ENCODE data around the gene RBKS. TPM values are rescaled to one million over a fixed set of nuclear protein-coding genes. Genes with fewer than 3 reads are reported as not detected.
A peak's percentile ranks its signal among the peaks of the same experiment; 100 is the strongest.
"Not testable (repeated sequence)": the region's sequence is repeated elsewhere in the genome, so short reads cannot be mapped to it uniquely, and the experiment has no call there.

The RBKS gene
- total RNA-seq, 4 donors from 2014 or later = 0.63 to 5.8 (median 2.5) TPM

GRCh38 chr2:27754138-27754588 is 136.0 kb downstream of the RBKS start:
- no peak overlapping the region for H3K4me3 ChIP-seq
- H3K9me3 ChIP-seq = no peaks in the 10 kb centered on the region
- no peaks in the 10 kb centered on the region for H3K36me3 ChIP-seq
- no peaks in the 10 kb centered on the region for H3K27me3 ChIP-seq
- H3K27ac ChIP-seq (replicated peaks in 1 of 4) = no peak overlapping the region
- intact Hi-C loops (cut with DNase I) = loop anchor here (10.0 kb wide), 1 partner anchor 701 kb away; no protein-coding TSS in a partner anchor
- DNase-seq (ENCODE audit: extremely low spot score) = no peak
- peaks cover 0 to 11% (median 6%) of the 10 kb centered on the region in 4 donors for H3K4me1 ChIP-seq
- WGBS = 28% methylated on average over 4 of the region's 4 CpGs
- peak; percentile 68 to 91 (median 91) for TF ChIP-seq CTCF (IDR thresholded peaks at IDR 0.05)
- TF ChIP-seq POLR2AphosphoS5 (IDR thresholded peaks at IDR 0.05) = peak; percentile 33 to 64
- no peak for TF ChIP-seq POLR2A (IDR thresholded peaks at IDR 0.05; ENCODE audit: low read depth)
- no peak for TF ChIP-seq EP300 (IDR thresholded peaks at IDR 0.05)

- H3K27me3 ChIP-seq = no peaks in the 10 kb centered on the region
- H3K27ac ChIP-seq (replicated peaks in 1 of 4) = no peak overlapping the region
- H3K4me3 ChIP-seq = no peak overlapping the region
- H3K36me3 ChIP-seq = no peaks in the 10 kb centered on the region
- peaks cover 0 to 4% (median 2%) of the 10 kb centered on the region in 4 donors for H3K9me3 ChIP-seq
- intact Hi-C loops (cut with DNase I) = loop anchor here (10.0 kb wide), 1 partner anchor 702 kb away; no protein-coding TSS in a partner anchor
- 73% methylated on average over 16 of the region's 16 CpGs for WGBS
- no peak for TF ChIP-seq POLR2AphosphoS5 (IDR thresholded peaks at IDR 0.05)
- no peak for TF ChIP-seq EP300 (IDR thresholded peaks at IDR 0.05)
- no peak for DNase-seq (ENCODE audit: extremely low spot score)
- H3K4me1 ChIP-seq = peaks cover 0 to 11% (median 6%) of the 10 kb centered on the region in 4 donors
Measured at GRCh38 chr2:27752551-27753237, 137.5 kb downstream of the RBKS start.

- Histone ChIP-seq H3K9me3 (peaks cover 0 to 4% (median 2%) of the 10 kb centered on the region in 4 donors), H3K36me3 (no peaks in the 10 kb centered on the region), H3K27ac (replicated peaks in 1 of 4) (no peak overlapping the region), H3K4me3 (no peak overlapping the region), H3K27me3 (no peaks in the 10 kb centered on the region), H3K4me1 (peaks cover 0 to 8% (median 3%) of the 10 kb centered on the region in 4 donors)
- TF ChIP-seq CTCF (IDR thresholded peaks at IDR 0.05) (no peak), POLR2A (IDR thresholded peaks at IDR 0.05; ENCODE audit: low read depth) (no peak), EP300 (IDR thresholded peaks at IDR 0.05) (no peak), POLR2AphosphoS5 (IDR thresholded peaks at IDR 0.05) (no peak)
- intact Hi-C loops (cut with DNase I) = loop anchor here (10.0 kb wide), 1 partner anchor 703 kb away; no protein-coding TSS in a partner anchor
- no peak for DNase-seq (ENCODE audit: extremely low spot score)
- 77% methylated on average over 5 of the region's 6 CpGs for WGBS
Measured at GRCh38 chr2:27751377-27751776, 138.8 kb downstream of the RBKS start.

GRCh38 chr2:27748803-27749554 is 141.2 kb downstream of the RBKS start:
- H3K9me3 ChIP-seq; H3K27ac ChIP-seq (replicated peaks in 1 of 4); DNase-seq (ENCODE audit: extremely low spot score); H3K4me3 ChIP-seq; intact Hi-C loops (cut with DNase I); H3K36me3 ChIP-seq; H3K4me1 ChIP-seq; H3K27me3 ChIP-seq: not testable (repeated sequence)
- 91% methylated on average over 2 of the region's 2 CpGs for WGBS

- Histone ChIP-seq H3K36me3 (no peaks in the 10 kb centered on the region), H3K27me3 (no peaks in the 10 kb centered on the region), H3K4me1 (no peaks in the 10 kb centered on the region), H3K27ac (replicated peaks in 1 of 4) (no peak overlapping the region), H3K4me3 (no peak overlapping the region), H3K9me3 (peaks cover 0 to 4% (median 2%) of the 10 kb centered on the region in 4 donors)
- TF ChIP-seq CTCF (IDR thresholded peaks at IDR 0.05) (no peak), POLR2A (IDR thresholded peaks at IDR 0.05; ENCODE audit: low read depth) (no peak), POLR2AphosphoS5 (IDR thresholded peaks at IDR 0.05) (no peak), EP300 (IDR thresholded peaks at IDR 0.05) (no peak)
- 95% methylated on average over 6 of the region's 6 CpGs for WGBS
- intact Hi-C loops (cut with DNase I) = no loop called here
- DNase-seq (ENCODE audit: extremely low spot score) = no peak
Measured at GRCh38 chr2:27747827-27748352, 142.3 kb downstream of the RBKS start.

All from esophagus muscularis mucosa (tissue), 4 donors.